ENCODE results near the gene PRR29.

- TF ChIP-seq, protein P1, sequence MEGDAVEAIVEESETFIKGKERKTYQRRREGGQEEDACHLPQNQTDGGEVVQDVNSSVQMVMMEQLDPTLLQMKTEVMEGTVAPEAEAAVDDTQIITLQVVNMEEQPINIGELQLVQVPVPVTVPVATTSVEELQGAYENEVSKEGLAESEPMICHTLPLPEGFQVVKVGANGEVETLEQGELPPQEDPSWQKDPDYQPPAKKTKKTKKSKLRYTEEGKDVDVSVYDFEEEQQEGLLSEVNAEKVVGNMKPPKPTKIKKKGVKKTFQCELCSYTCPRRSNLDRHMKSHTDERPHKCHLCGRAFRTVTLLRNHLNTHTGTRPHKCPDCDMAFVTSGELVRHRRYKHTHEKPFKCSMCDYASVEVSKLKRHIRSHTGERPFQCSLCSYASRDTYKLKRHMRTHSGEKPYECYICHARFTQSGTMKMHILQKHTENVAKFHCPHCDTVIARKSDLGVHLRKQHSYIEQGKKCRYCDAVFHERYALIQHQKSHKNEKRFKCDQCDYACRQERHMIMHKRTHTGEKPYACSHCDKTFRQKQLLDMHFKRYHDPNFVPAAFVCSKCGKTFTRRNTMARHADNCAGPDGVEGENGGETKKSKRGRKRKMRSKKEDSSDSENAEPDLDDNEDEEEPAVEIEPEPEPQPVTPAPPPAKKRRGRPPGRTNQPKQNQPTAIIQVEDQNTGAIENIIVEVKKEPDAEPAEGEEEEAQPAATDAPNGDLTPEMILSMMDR (IDR thresholded peaks at IDR 0.05; ENCODE audit: low read depth, low read length) = no peak
- no peak for TF ChIP-seq EZH2phosphoT487 (IDR thresholded peaks at IDR 0.05; ENCODE audit: low read depth)
Observed at GRCh38 chr17:63995626-63996025, 2.5 kb upstream of the PRR29 start.
